Progenitor cell of endocrine pancreas (in vitro differentiated cells): ENCODE data around the gene ZFR. TPM values are rescaled to one million over a fixed set of nuclear protein-coding genes. Genes with fewer than 3 reads are reported as not detected.

ENCODE experiments used
- DNase-seq: peaks from one replicate; pipeline ENCODE4 v3.0.0; 2021; ENCODE audit warnings: low spot score; ENCODE audit not compliant: unreplicated experiment
- H3K27ac Mint-ChIP-seq: 2 replicates; pipeline ENCODE4 v1.8.0; 2021; ENCODE audit warnings: mild to moderate bottlenecking, moderate library complexity, mixed read lengths
- H3K27me3 Mint-ChIP-seq: 2 replicates; pipeline ENCODE4 v1.8.0; 2021; ENCODE audit warnings: mixed read lengths
- H3K36me3 Mint-ChIP-seq: 2 replicates; pipeline ENCODE4 v1.8.0; 2022; ENCODE audit warnings: mixed read lengths; ENCODE audit not compliant: insufficient read depth
- H3K4me1 Mint-ChIP-seq: 2 replicates; pipeline ENCODE4 v1.8.0; 2021; ENCODE audit warnings: low read depth, mixed read lengths
- H3K4me3 Mint-ChIP-seq: 2 replicates; pipeline ENCODE4 v1.8.0; 2021; ENCODE audit warnings: low read depth, mild to moderate bottlenecking, moderate library complexity, mixed read lengths
- H3K9me3 Mint-ChIP-seq: 2 replicates; pipeline ENCODE4 v1.8.0; 2021; ENCODE audit warnings: low read depth, mixed read lengths
- CTCF ChIP-seq: fragments of 200-600 bp; sonication (generic); IDR thresholded peaks from one replicate; pipeline ENCODE4 v1.5.0; 2021; ENCODE audit warnings: antibody characterized with exemption, mild to moderate bottlenecking; ENCODE audit not compliant: unreplicated experiment
- microRNA-seq: library from miRNA; unstranded; fragments of <30 nt; microRNA quantifications from one replicate; pipeline ENCODE4 v1.1.0, GENCODE V29; 2020; ENCODE audit warnings: borderline number of aligned reads; ENCODE audit not compliant: unreplicated experiment
- total RNA-seq: library from RNA; stranded (reverse); gene quantifications from 2 replicates; pipeline ENCODE4 v1.2.1, GENCODE V29; 2021

ZFR gene
- total RNA-seq, 1 donor from 2014 or later, result 75.6 TPM

DNA sequence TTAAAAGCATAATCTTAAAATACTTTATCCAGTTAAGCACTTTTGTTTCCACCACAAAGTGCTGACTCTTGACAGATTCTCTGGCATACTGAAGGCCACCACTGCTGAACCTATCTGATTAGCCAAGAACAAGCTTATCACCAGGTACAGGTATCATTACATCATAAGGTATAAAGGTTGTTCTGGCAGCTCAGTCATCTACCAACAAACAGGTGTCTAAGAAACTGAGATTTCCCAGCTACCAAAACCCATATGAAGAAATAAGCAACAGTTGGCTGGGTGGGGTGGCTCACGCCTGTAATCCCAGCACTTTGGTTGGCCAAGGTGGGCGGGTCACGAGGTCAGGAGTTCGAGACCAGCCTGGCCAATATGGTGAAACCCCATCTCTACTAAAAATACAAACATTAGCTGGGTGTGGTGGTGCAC is 136.8 kb downstream of the ZFR start:
- H3K27me3 Mint-ChIP-seq, result no peaks in the 10 kb centered on the region

DNA sequence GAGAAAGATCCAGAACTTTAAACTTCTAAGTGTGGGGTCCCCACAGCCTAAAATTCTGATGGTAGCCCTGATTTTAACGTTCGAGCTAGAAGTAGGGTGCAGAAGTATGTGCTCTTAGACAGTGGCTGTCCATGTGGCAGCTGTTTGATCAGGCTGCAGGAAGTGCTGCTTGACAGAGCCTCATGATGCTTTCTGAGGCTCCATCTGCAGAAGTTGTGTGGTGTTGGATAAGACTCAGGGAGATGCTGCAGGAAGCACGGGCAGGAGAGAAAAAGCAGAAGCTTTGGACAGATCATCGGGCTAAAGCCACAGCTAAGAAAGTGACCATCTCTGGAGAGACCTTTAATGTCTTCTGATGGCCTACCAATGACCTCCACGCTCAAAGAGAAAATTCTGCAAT is 139.9 kb downstream of the ZFR start:
- DNase-seq, result no peak
- TF ChIP-seq CTCF, result no peak
- Mint-ChIP-seq H3K27me3 (no peaks in the 10 kb centered on the region), H3K4me1 (peaks cover 28% of the 10 kb centered on the region), H3K27ac (no peak overlapping the region), H3K36me3 (peaks cover 6% of the 10 kb centered on the region), H3K4me3 (no peak overlapping the region), H3K9me3 (no peaks in the 10 kb centered on the region)

More for the DNA sequence above, 136.8 kb downstream of the ZFR start:
- Mint-ChIP-seq H3K9me3 (no peaks in the 10 kb centered on the region), H3K36me3 (peaks cover 6% of the 10 kb centered on the region), H3K4me3 (no peak overlapping the region), H3K4me1 (peaks cover 30% of the 10 kb centered on the region), H3K27ac (peak overlapping the region; percentile 49)
- DNase-seq, result no peak
- TF ChIP-seq CTCF, result no peak

Small RNAs within 50 kb of the gene (microRNA-seq; reads per million reads assigned to microRNA genes)
- gene MIR579, result 17.3 reads per million, percentile 28 among the genes with 10 or more reads in this experiment

Other genes starting within 250 kb of the ZFR start
- 30.6 and 30.9 TPM in 2 replicates for gene MTMR12, start 131.8 kb downstream of the ZFR start, total RNA-seq
- gene SUB1, start 140.8 kb upstream of the ZFR start, total RNA-seq, result 210 and 211 TPM in 2 replicates